Measurements from ENCODE around the gene KIFAP3.

DNA sequence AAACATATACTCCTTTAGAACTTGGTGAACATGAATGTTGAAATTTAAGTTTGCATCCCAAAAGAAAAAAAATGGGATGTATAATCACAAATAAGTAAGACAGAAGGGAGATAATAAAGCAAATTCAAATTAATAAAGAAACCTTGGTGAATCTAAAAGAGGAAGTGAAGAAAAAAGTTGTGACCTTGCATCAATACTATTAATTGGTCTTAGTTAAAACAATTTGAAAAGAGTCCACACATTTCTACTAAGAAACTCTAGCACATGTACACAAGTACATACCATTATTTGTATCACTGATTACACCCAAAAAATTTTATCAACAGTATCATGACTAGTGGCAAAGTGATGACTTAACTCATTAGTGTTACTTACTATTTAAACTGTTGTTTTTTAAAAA, 100.4 kb downstream of the KIFAP3 start:
- TF ChIP-seq, protein P1, sequence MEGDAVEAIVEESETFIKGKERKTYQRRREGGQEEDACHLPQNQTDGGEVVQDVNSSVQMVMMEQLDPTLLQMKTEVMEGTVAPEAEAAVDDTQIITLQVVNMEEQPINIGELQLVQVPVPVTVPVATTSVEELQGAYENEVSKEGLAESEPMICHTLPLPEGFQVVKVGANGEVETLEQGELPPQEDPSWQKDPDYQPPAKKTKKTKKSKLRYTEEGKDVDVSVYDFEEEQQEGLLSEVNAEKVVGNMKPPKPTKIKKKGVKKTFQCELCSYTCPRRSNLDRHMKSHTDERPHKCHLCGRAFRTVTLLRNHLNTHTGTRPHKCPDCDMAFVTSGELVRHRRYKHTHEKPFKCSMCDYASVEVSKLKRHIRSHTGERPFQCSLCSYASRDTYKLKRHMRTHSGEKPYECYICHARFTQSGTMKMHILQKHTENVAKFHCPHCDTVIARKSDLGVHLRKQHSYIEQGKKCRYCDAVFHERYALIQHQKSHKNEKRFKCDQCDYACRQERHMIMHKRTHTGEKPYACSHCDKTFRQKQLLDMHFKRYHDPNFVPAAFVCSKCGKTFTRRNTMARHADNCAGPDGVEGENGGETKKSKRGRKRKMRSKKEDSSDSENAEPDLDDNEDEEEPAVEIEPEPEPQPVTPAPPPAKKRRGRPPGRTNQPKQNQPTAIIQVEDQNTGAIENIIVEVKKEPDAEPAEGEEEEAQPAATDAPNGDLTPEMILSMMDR (IDR thresholded peaks at IDR 0.05; ENCODE audit: insufficient read depth, low read length) = no peak
- TF ChIP-seq POLR2AphosphoS5 (IDR thresholded peaks at IDR 0.05; ENCODE audit: low read depth) (no peak), REST (IDR thresholded peaks at IDR 0.05; ENCODE audit: insufficient replicate concordance, low read depth) (no peak), SPI1 (IDR thresholded peaks at IDR 0.05; ENCODE audit: borderline replicate concordance, low read depth) (peak; percentile 67), GABPA (IDR thresholded peaks at IDR 0.05; ENCODE audit: low read depth) (no peak)

Measured in HL-60 (cell line).